Kidney (tissue), 14 donors: Measurements from ENCODE around the gene SENP8. TPM values are rescaled to one million over a fixed set of nuclear protein-coding genes. Genes with fewer than 3 reads are reported as not detected.
"Not testable (repeated sequence)": the region's sequence is repeated elsewhere in the genome, so short reads cannot be mapped to it uniquely, and the experiment has no call there.

Experiments used
- DNase-seq, 5 donors: peaks; one replicate each; pipeline ENCODE4 v3.0.0-alpha.2; 2013 to 2020
- FAIRE-seq: peaks from 2 replicates; lab custom pipeline; 2012; peaks lifted over from hg19 to GRCh38; lab: Jason Lieb, UNC
- H3K27ac ChIP-seq, 2 donors: one replicate each; pipeline ENCODE4 v1.7.0; 2013; ENCODE audit warnings: low read depth in 2 of 2, low read length in 2 of 2, inconsistent platforms in 1 of 2
- H3K27me3 ChIP-seq: one replicate; pipeline ENCODE4 v1.7.1; 2013; ENCODE audit warnings: low read length, inconsistent platforms; ENCODE audit not compliant: control insufficient read depth, insufficient read depth
- H3K36me3 ChIP-seq, 3 donors: one replicate each; pipeline versions ENCODE4 v1.7.0 to v1.7.1; 2013; ENCODE audit warnings: low read length in 3 of 3, control low read depth in 1 of 3, inconsistent platforms in 1 of 3; ENCODE audit not compliant: insufficient read depth in 3 of 3, control insufficient read depth in 2 of 3
- H3K4me1 ChIP-seq, 3 donors: one replicate each; pipeline versions ENCODE4 v1.7.0 to v1.7.1; 2013; ENCODE audit warnings: low read length in 3 of 3, inconsistent platforms in 1 of 3, low read depth in 1 of 3; ENCODE audit not compliant: control insufficient read depth in 2 of 3, insufficient read depth in 2 of 3
- H3K4me3 ChIP-seq, 3 donors: one replicate each; pipeline versions ENCODE4 v1.7.0 to v1.8.1; 2013; ENCODE audit warnings: low read length in 3 of 3, control low read depth in 1 of 3, inconsistent platforms in 1 of 3
- H3K9ac ChIP-seq, 3 donors: one replicate each; pipeline versions ENCODE4 v1.7.0 to v1.7.1; 2013; ENCODE audit warnings: low read length in 3 of 3, control low read depth in 1 of 3, inconsistent platforms in 1 of 3
- H3K9me3 ChIP-seq, 3 donors: one replicate each; pipeline versions ENCODE4 v1.7.0 to v1.7.1; 2013; ENCODE audit warnings: low read length in 3 of 3, control low read depth in 1 of 3, inconsistent platforms in 1 of 3; ENCODE audit not compliant: control insufficient read depth in 2 of 3, insufficient read depth in 1 of 3
- CTCF ChIP-seq: IDR thresholded peaks from 3 replicates; pipeline ENCODE4 v1.5.1; 2012; ENCODE audit warnings: mild to moderate bottlenecking, moderate library complexity, borderline replicate concordance; ENCODE audit not compliant: insufficient read depth; ENCODE audit errors: extremely low read depth
- intact Hi-C: fragments of 100-400 bp; cut with DNase I; formaldehyde crosslinking; loops from one replicate; pipeline ENCODE4 v1.11.1; 2022
- polyA plus RNA-seq: library from polyadenylated mRNA; stranded (reverse); fragments of 350-450 nt; fragmentation: Illumina TruSeq; extraction: RNeasy Lipid Tissue Mini Kit (QIAGEN cat#74804); gene quantifications from one replicate; pipeline ENCODE4 v1.2.3, GENCODE V29; 2014; ENCODE audit warnings: low read depth, low replicate concordance; ENCODE audit not compliant: insufficient read depth
- total RNA-seq: library from RNA; stranded (reverse); fragmentation: NEBNext Ultra II Directional; extraction: Animal tissue kit (Norgen Biotek cat#: 25700); gene quantifications from one replicate; pipeline ENCODE4 v1.2.1, GENCODE V29; 2021
- donor health status: control.
- donor health status: control.
- donor health status: control.
- donor health status: control.
- donor health status: control.
- donor health status: DM: yes; HTN: yes; CAD: no.
- donor health status: Normal renal cell carcinoma (clear cell type).

The SENP8 gene
- total and polyA plus RNA-seq, 2 donors from 2014 or later: 4.8 to 5.6 TPM

- intact Hi-C loops: no loop called here
- Histone ChIP-seq H3K9me3 (no peaks in the 10 kb centered on the region), H3K27ac (no peak overlapping the region), H3K9ac (no peak overlapping the region), H3K36me3 (no peaks in the 10 kb centered on the region), H3K4me1 (no peaks in the 10 kb centered on the region), H3K4me3 (no peak overlapping the region), H3K27me3 (no peaks in the 10 kb centered on the region)
- no peak for FAIRE-seq
- TF ChIP-seq CTCF: no peak
- DNase-seq: no peak
Measured at GRCh38 chr15:72169921-72170611, 51.9 kb downstream of the SENP8 start.

DNA sequence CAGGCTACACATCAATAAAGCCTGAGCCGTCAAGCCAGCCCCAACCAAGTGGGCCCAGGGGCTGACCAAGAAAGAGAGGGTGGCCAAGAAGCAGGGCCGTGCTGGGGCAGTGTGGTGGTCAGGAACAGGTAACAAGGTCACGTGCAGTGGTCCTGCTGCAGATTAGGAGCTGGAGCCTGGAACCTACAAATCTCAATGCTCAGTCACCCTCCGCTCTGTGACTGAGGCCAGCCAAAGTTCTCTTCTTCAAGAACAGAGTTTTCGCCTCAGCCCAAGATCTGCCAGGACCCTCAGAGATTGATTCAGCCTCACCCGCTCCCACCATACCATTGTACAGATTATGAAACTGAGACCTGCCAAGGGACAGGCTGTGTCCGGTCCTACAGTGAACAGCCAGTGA lies 52.5 kb downstream of the SENP8 start:
- H3K9me3 ChIP-seq: no peaks in the 10 kb centered on the region
- TF ChIP-seq CTCF: no peak
- FAIRE-seq: no peak
- H3K27me3 ChIP-seq: no peaks in the 10 kb centered on the region
- no peaks in the 10 kb centered on the region for H3K36me3 ChIP-seq
- DNase-seq: no peak
- intact Hi-C loops: no loop called here
- H3K9ac ChIP-seq: no peak overlapping the region
- H3K4me1 ChIP-seq: no peaks in the 10 kb centered on the region
- no peak overlapping the region for H3K27ac ChIP-seq
- no peak overlapping the region for H3K4me3 ChIP-seq

DNA sequence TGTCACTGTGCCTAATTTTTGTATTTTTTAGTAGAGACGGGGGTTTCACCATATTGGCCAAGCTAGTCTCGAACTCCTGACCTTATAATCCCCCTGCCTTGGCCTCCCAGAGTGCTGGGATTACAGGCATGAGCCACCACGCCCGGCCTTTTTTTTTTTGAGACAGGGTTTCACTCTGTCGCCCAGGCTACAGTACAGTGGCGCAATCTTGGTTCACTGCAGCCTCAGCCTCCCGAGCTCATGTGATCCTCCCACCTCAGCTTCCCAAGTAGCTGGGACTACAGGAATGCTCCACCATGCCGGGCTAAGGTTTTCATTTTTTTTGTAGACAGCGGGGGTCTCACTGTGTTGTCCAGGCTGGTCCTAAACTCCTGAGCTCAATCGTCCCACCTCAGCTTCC lies 53.8 kb downstream of the SENP8 start:
- H3K9ac ChIP-seq, H3K27me3 ChIP-seq, H3K36me3 ChIP-seq, H3K4me1 ChIP-seq, H3K27ac ChIP-seq, H3K9me3 ChIP-seq, DNase-seq, FAIRE-seq, intact Hi-C loops, H3K4me3 ChIP-seq: not testable (repeated sequence)

GRCh38 chr15:72172796-72173195 lies 54.6 kb downstream of the SENP8 start:
- FAIRE-seq: no peak
- DNase-seq: no peak
- no peaks in the 10 kb centered on the region for H3K36me3 ChIP-seq
- no peak for TF ChIP-seq CTCF
- H3K27me3 ChIP-seq: no peaks in the 10 kb centered on the region
- peaks cover 0 to 6% (median 0%) of the 10 kb centered on the region in 3 donors for H3K4me1 ChIP-seq
- no peak overlapping the region for H3K27ac ChIP-seq
- no peak overlapping the region for H3K9ac ChIP-seq
- no peaks in the 10 kb centered on the region for H3K9me3 ChIP-seq
- no peak overlapping the region for H3K4me3 ChIP-seq
- intact Hi-C loops: no loop called here
